H9 (cell line): ENCODE results near the gene SRP19. TPM values are rescaled to one million over a fixed set of nuclear protein-coding genes. Genes with fewer than 3 reads are reported as not detected.

Experiments used
- DNase-seq: peaks from one replicate; pipeline ENCODE4 v3.0.0-alpha.2; 2017
- H2AFZ ChIP-seq: one replicate; pipeline ENCODE4 v1.6.1; 2013; ENCODE audit warnings: mild to moderate bottlenecking, low read length, control low read depth, moderate library complexity
- H2AK5ac ChIP-seq: 2 replicates; pipeline ENCODE4 v1.6.1; 2013; ENCODE audit warnings: low read length, control low read depth, mixed read lengths; ENCODE audit not compliant: insufficient read length
- H2BK120ac ChIP-seq: one replicate; pipeline ENCODE4 v1.6.1; 2013; ENCODE audit warnings: low read depth, mild to moderate bottlenecking, low read length, control low read depth, inconsistent platforms; ENCODE audit not compliant: poor library complexity, severe bottlenecking
- H2BK12ac ChIP-seq: 2 replicates; pipeline ENCODE4 v1.6.1; 2013; ENCODE audit warnings: low read length, control low read depth, mixed read lengths, low read depth; ENCODE audit not compliant: insufficient read length
- H2BK15ac ChIP-seq: 2 replicates; pipeline ENCODE4 v1.6.1; 2013; ENCODE audit warnings: low read depth, low read length, control low read depth
- H2BK20ac ChIP-seq: one replicate; pipeline ENCODE4 v1.6.1; 2013; ENCODE audit warnings: low read depth, mild to moderate bottlenecking, low read length, control low read depth, inconsistent platforms; ENCODE audit not compliant: poor library complexity, severe bottlenecking
- H2BK5ac ChIP-seq: 2 replicates; pipeline ENCODE4 v1.6.1; 2013; ENCODE audit warnings: low read length, control low read depth, mixed read lengths; ENCODE audit not compliant: insufficient read length
- H3K14ac ChIP-seq: 2 replicates; pipeline ENCODE4 v1.6.1; 2013; ENCODE audit warnings: low read length, control low read depth; ENCODE audit not compliant: insufficient read depth
- H3K18ac ChIP-seq: 2 replicates; pipeline ENCODE4 v1.6.1; 2013; ENCODE audit warnings: low read depth, mild to moderate bottlenecking, mixed read lengths, low read length, control low read depth; ENCODE audit not compliant: insufficient read length
- H3K23ac ChIP-seq: 2 replicates; pipeline ENCODE4 v1.6.1; 2013; ENCODE audit warnings: low read length, control low read depth, mixed read lengths, low read depth; ENCODE audit not compliant: insufficient read length
- H3K23me2 ChIP-seq: 2 replicates; pipeline ENCODE4 v1.6.1; 2013; ENCODE audit warnings: low read depth, mild to moderate bottlenecking, mixed read lengths, low read length, control low read depth; ENCODE audit not compliant: insufficient read length, poor library complexity, severe bottlenecking
- H3K27ac ChIP-seq: 2 replicates; pipeline ENCODE4 v1.5.1; 2013; ENCODE audit warnings: low read length, control low read depth, mixed read lengths, low read depth; ENCODE audit not compliant: insufficient read length
- H3K27me3 ChIP-seq: 2 replicates; pipeline ENCODE4 v1.6.1; 2013; ENCODE audit warnings: low read length, control low read depth, inconsistent platforms; ENCODE audit not compliant: insufficient read depth
- H3K4ac ChIP-seq: 2 replicates; pipeline ENCODE4 v1.6.1; 2013; ENCODE audit warnings: low read depth, mild to moderate bottlenecking, control low read depth, inconsistent platforms, low read length, moderate library complexity
- H3K4me1 ChIP-seq: 2 replicates; pipeline ENCODE4 v1.6.1; 2013; ENCODE audit warnings: low read length, control low read depth, inconsistent platforms; ENCODE audit not compliant: insufficient read depth
- H3K4me2 ChIP-seq: 2 replicates; pipeline ENCODE4 v1.6.1; 2013; ENCODE audit warnings: low read length, control low read depth, mixed read lengths; ENCODE audit not compliant: insufficient read length, insufficient read depth
- H3K56ac ChIP-seq: 2 replicates; pipeline ENCODE4 v1.6.1; 2013; ENCODE audit warnings: low read depth, mild to moderate bottlenecking, mixed read lengths, low read length, control low read depth; ENCODE audit not compliant: insufficient read length
- H3K79me1 ChIP-seq: 2 replicates; pipeline ENCODE4 v1.6.1; 2013; ENCODE audit warnings: low read depth, mild to moderate bottlenecking, moderate library complexity, low read length, control low read depth, inconsistent platforms; ENCODE audit not compliant: insufficient read depth, poor library complexity, severe bottlenecking
- H3K79me2 ChIP-seq: 2 replicates; pipeline ENCODE4 v1.6.1; 2013; ENCODE audit warnings: low read length, control low read depth, inconsistent platforms; ENCODE audit not compliant: insufficient read depth
- H3K9ac ChIP-seq: 2 replicates; pipeline ENCODE4 v1.6.1; 2013; ENCODE audit warnings: low read length, control low read depth, mixed read lengths; ENCODE audit not compliant: insufficient read length; ENCODE audit errors: extremely low read depth
- H3K9me3 ChIP-seq: one replicate; pipeline ENCODE4 v1.6.1; 2013; ENCODE audit warnings: low read depth, low read length, inconsistent platforms; ENCODE audit not compliant: control insufficient read depth
- H3T11ph ChIP-seq: one replicate; pipeline ENCODE4 v1.6.1; 2013; ENCODE audit warnings: mild to moderate bottlenecking, low read length, control low read depth, inconsistent platforms
- H4K20me1 ChIP-seq: one replicate; pipeline ENCODE4 v1.6.1; 2013; ENCODE audit not compliant: control insufficient read depth, insufficient read length, insufficient read depth
- H4K5ac ChIP-seq: 2 replicates; pipeline ENCODE4 v1.6.1; 2013; ENCODE audit warnings: low read depth, mild to moderate bottlenecking, mixed read lengths, low read length, control low read depth; ENCODE audit not compliant: insufficient read length
- H4K8ac ChIP-seq: replicated peaks from 2 replicates; pipeline ENCODE4 v1.6.1; 2013; ENCODE audit warnings: low read length, control low read depth, mixed read lengths, low read depth; ENCODE audit not compliant: insufficient read length
- H4K91ac ChIP-seq: 2 replicates; pipeline ENCODE4 v1.6.1; 2013; ENCODE audit warnings: low read depth, mild to moderate bottlenecking, moderate library complexity, mixed read lengths, low read length, control low read depth; ENCODE audit not compliant: insufficient read length
- H3K27ac Mint-ChIP-seq, 3 experiments: 2 replicates in 2 of 3; 3 replicates in 1 of 3; pipeline ENCODE4 v1.8.0; 2020 to 2021; ENCODE audit warnings: mixed read lengths in 3 of 3, mild to moderate bottlenecking in 1 of 3, moderate library complexity in 1 of 3
- H3K27me3 Mint-ChIP-seq: 2 replicates; pipeline ENCODE4 v1.8.0; 2021; ENCODE audit warnings: low read depth, mild to moderate bottlenecking, moderate library complexity, mixed read lengths
- H3K36me3 Mint-ChIP-seq, 3 experiments: 2 replicates in 2 of 3; 3 replicates in 1 of 3; pipeline ENCODE4 v1.8.0; 2020 to 2021; ENCODE audit warnings: low read depth in 3 of 3, mixed read lengths in 3 of 3; ENCODE audit not compliant: insufficient read depth in 1 of 3
- H3K4me1 Mint-ChIP-seq, 2 experiments: 2 replicates each; pipeline ENCODE4 v1.8.0; 2020; ENCODE audit warnings: mixed read lengths in 2 of 2
- H3K4me3 Mint-ChIP-seq, 2 experiments: 2 replicates in 1 of 2; 3 replicates in 1 of 2; pipeline ENCODE4 v1.8.0; 2020 to 2021; ENCODE audit warnings: mild to moderate bottlenecking in 2 of 2, mixed read lengths in 2 of 2, moderate library complexity in 1 of 2
- H3K9me3 Mint-ChIP-seq, 2 experiments: 2 replicates in 1 of 2; 3 replicates in 1 of 2; pipeline ENCODE4 v1.8.0; 2020; ENCODE audit warnings: mild to moderate bottlenecking in 2 of 2, mixed read lengths in 2 of 2, moderate library complexity in 1 of 2
- CTCF ChIP-seq: fragments of 200-600 bp; sonication (generic); conservative IDR thresholded peaks from 3 replicates; pipeline ENCODE4 v1.8.0; 2021; ENCODE audit warnings: antibody characterized with exemption, mild to moderate bottlenecking
- WGBS: extraction: QIAGEN DNeasy Blood & Tissue Kit; methylation state at CpG from one replicate; pipeline ENCODE4 v1.1.7; 2013; ENCODE audit warnings: missing lambda C conversion rate, low lambda C conversion rate, mixed read lengths; ENCODE audit not compliant: insufficient read length; ENCODE audit errors: extremely low coverage; 5-methylcytosine and 5-hydroxymethylcytosine counted together
- total RNA-seq: library from RNA; stranded (reverse); gene quantifications from 2 replicates; pipeline ENCODE4 v1.2.1, GENCODE V29; 2021

The SRP19 gene
- total RNA-seq, 1 experiment from 2014 or later, result 78.9 TPM

- TF ChIP-seq CTCF, result no peak
- H3K23ac ChIP-seq, result no peak overlapping the region
Measured at GRCh38 chr5:112876362-112876761, 15.3 kb downstream of the SRP19 start.

More at GRCh38 chr5:112876362-112876761, 15.3 kb downstream of the SRP19 start:
- H2BK20ac ChIP-seq, result no peak overlapping the region
- no peak overlapping the region for H3K4ac ChIP-seq
- Mint-ChIP-seq H3K27ac (peak overlapping the region in 2 of 3 experiments; percentile 34 to 84; a peak in 3 of 7 replicates), H3K27me3 (no peaks in the 10 kb centered on the region), H3K4me3 (no peak overlapping the region), H3K36me3 (peaks cover 0 to 43% (median 16%) of the 10 kb centered on the region in 3 experiments; a peak in 6 of 7 replicates), H3K9me3 (no peaks in the 10 kb centered on the region), H3K4me1 (peaks cover 19 to 28% of the 10 kb centered on the region in 2 experiments)
- no peaks in the 10 kb centered on the region for H4K20me1 ChIP-seq
- no peak overlapping the region for H3K18ac ChIP-seq
- no peak overlapping the region for H2AK5ac ChIP-seq
- H2BK15ac ChIP-seq, result no peak overlapping the region
- no peak overlapping the region for H3K4me2 ChIP-seq
- H3K27ac ChIP-seq, result peak overlapping the region; percentile 45
- no peaks in the 10 kb centered on the region for H3K79me2 ChIP-seq
- H2BK12ac ChIP-seq, result no peak overlapping the region
- no peak overlapping the region for H3K9ac ChIP-seq
- no peak overlapping the region for H4K5ac ChIP-seq
- no peaks in the 10 kb centered on the region for H3K9me3 ChIP-seq
- no peak for DNase-seq
- no peak overlapping the region for H4K8ac ChIP-seq
- H3K14ac ChIP-seq, result no peak overlapping the region
- H3K4me1 ChIP-seq, result no peaks in the 10 kb centered on the region
- H3K23me2 ChIP-seq, result no peaks in the 10 kb centered on the region
- H3T11ph ChIP-seq, result no peak overlapping the region
- H2BK5ac ChIP-seq, result no peak overlapping the region
- H4K91ac ChIP-seq, result no peak overlapping the region
- WGBS, result no CpG with 5 or more reads among the region's 2 CpGs
- no peak overlapping the region for H3K56ac ChIP-seq
- H3K27me3 ChIP-seq, result no peaks in the 10 kb centered on the region
- no peaks in the 10 kb centered on the region for H3K79me1 ChIP-seq
- no peak overlapping the region for H2BK120ac ChIP-seq
- no peak overlapping the region for H2AFZ ChIP-seq
